Liver (tissue), 9 donors: ENCODE measurements around the gene ETV3. TPM values are rescaled to one million over a fixed set of nuclear protein-coding genes. Genes with fewer than 3 reads are reported as not detected.

Experiments used
- DNase-seq: peaks from one replicate; pipeline ENCODE4 v3.0.0-alpha.2; 2017; ENCODE audit warnings: low spot score
- H3K27ac ChIP-seq, 2 donors: one replicate each; pipeline ENCODE4 v1.7.0; 2013; ENCODE audit warnings: inconsistent platforms in 2 of 2, low read length in 2 of 2, control low read depth in 1 of 2, low read depth in 1 of 2, mild to moderate bottlenecking in 1 of 2
- H3K27me3 ChIP-seq, 4 donors: one replicate each; pipeline versions ENCODE4 v1.6.1 to v1.7.0; 2013; ENCODE audit warnings: low read length in 3 of 4, inconsistent platforms in 1 of 4, mild to moderate bottlenecking in 1 of 4, moderate library complexity in 1 of 4; ENCODE audit not compliant: control insufficient read depth in 4 of 4, insufficient read depth in 4 of 4
- H3K36me3 ChIP-seq, 4 donors: one replicate each; pipeline versions ENCODE4 v1.6.1 to v1.7.0; 2013; ENCODE audit warnings: low read length in 3 of 4, mild to moderate bottlenecking in 3 of 4, low read depth in 1 of 4, moderate library complexity in 1 of 4; ENCODE audit not compliant: control insufficient read depth in 4 of 4, insufficient read depth in 3 of 4
- H3K4me1 ChIP-seq, 4 donors: one replicate each; pipeline versions ENCODE4 v1.6.1 to v1.7.0; 2013; ENCODE audit warnings: low read length in 3 of 4, mild to moderate bottlenecking in 3 of 4, moderate library complexity in 1 of 4; ENCODE audit not compliant: control insufficient read depth in 4 of 4, insufficient read depth in 4 of 4
- H3K4me3 ChIP-seq, 3 donors: one replicate each; pipeline versions ENCODE4 v1.6.1 to v1.7.0; 2013; ENCODE audit warnings: low read length in 3 of 3, control low read depth in 1 of 3, low read depth in 1 of 3, mild to moderate bottlenecking in 1 of 3
- H3K9ac ChIP-seq, 2 donors: one replicate each; pipeline ENCODE4 v1.7.0; 2013; ENCODE audit warnings: low read length in 2 of 2, mild to moderate bottlenecking in 2 of 2, moderate library complexity in 2 of 2, control low read depth in 1 of 2, low read depth in 1 of 2
- H3K9me3 ChIP-seq, 4 donors: one replicate each; pipeline versions ENCODE4 v1.6.1 to v1.7.0; 2013; ENCODE audit warnings: low read length in 3 of 4; ENCODE audit not compliant: control insufficient read depth in 4 of 4
- CTCF ChIP-seq: fragments of 150-350 bp; IDR thresholded peaks from 2 replicates; pipeline ENCODE4 v1.5.1; 2017; ENCODE audit warnings: improper control_type of control experiment, low read depth, low read length; ENCODE audit not compliant: missing input control
- EGR1 ChIP-seq, 2 donors: IDR thresholded peaks; 2 replicates each; pipeline ENCODE4 v1.6.1; 2016 to 2018; ENCODE audit warnings: antibody characterized with exemption in 2 of 2, low read depth in 2 of 2
- FOXA2 ChIP-seq: IDR thresholded peaks from 2 replicates; pipeline ENCODE4 v1.6.1; 2016; ENCODE audit warnings: antibody characterized with exemption
- HNF4A ChIP-seq, 2 donors: conservative IDR thresholded peaks; 2 replicates each; pipeline ENCODE4 v1.6.1; 2016; ENCODE audit warnings: antibody characterized with exemption in 2 of 2, mild to moderate bottlenecking in 2 of 2
- HNF4G ChIP-seq: IDR thresholded peaks from 2 replicates; pipeline ENCODE4 v1.6.1; 2016; ENCODE audit warnings: antibody characterized with exemption
- JUND ChIP-seq, 2 donors: IDR thresholded peaks; 2 replicates each; pipeline ENCODE4 v1.6.1; 2016; ENCODE audit warnings: antibody characterized with exemption in 2 of 2
- NR2F2 ChIP-seq: IDR thresholded peaks from 2 replicates; pipeline ENCODE4 v1.6.1; 2016; ENCODE audit warnings: antibody characterized with exemption
- RAD21 ChIP-seq, 2 donors: IDR thresholded peaks; 2 replicates each; pipeline ENCODE4 v1.6.1; 2016; ENCODE audit warnings: antibody characterized with exemption in 2 of 2, mild to moderate bottlenecking in 2 of 2
- RXRA ChIP-seq, 2 donors: IDR thresholded peaks; 2 replicates each; pipeline ENCODE4 v1.6.1; 2017 to 2018; ENCODE audit warnings: antibody characterized with exemption in 2 of 2, mild to moderate bottlenecking in 1 of 2
- SP1 ChIP-seq: IDR thresholded peaks from 2 replicates; pipeline ENCODE4 v1.6.1; 2018; ENCODE audit warnings: antibody characterized with exemption, mild to moderate bottlenecking
- TAF1 ChIP-seq: conservative IDR thresholded peaks from 2 replicates; pipeline ENCODE4 v1.6.1; 2016; ENCODE audit warnings: antibody characterized with exemption, mild to moderate bottlenecking
- YY1 ChIP-seq: IDR thresholded peaks from 2 replicates; pipeline ENCODE4 v1.6.1; 2016; ENCODE audit warnings: antibody characterized with exemption, mild to moderate bottlenecking
- ZBTB33 ChIP-seq: IDR thresholded peaks from 2 replicates; pipeline ENCODE4 v1.6.1; 2016; ENCODE audit warnings: antibody characterized with exemption
- WGBS: extraction: QIAGEN DNeasy Blood & Tissue Kit; methylation state at CpG from one replicate; pipeline ENCODE4 v1.1.7; 2013; 5-methylcytosine and 5-hydroxymethylcytosine counted together
- polyA plus RNA-seq, 2 donors: library from polyadenylated mRNA; stranded (reverse) in 1 of 2; unstranded in 1 of 2; fragments of 200-250 nt in 1 of 2; fragments of >200 nt in 1 of 2; fragmentation: Nextera tagmentation in 1 of 2; extraction: Ambion mirVana in 1 of 2; gene quantifications; one replicate each; pipeline versions ENCODE4 v1.2.1 to v1.2.3, GENCODE V29; 2013 to 2015
- total RNA-seq, 2 donors: library from RNA; depleted of rRNA; stranded (reverse); fragments of >200 nt; gene quantifications; one replicate each; pipeline ENCODE4 v1.2.3, GENCODE V29; 2014
- TF ChIP-seq, protein P1 (sequence below): IDR thresholded peaks from 2 replicates; pipeline ENCODE4 v1.6.1; 2016; ENCODE audit warnings: antibody characterized with exemption
- donor health status: healthy.
- donor health status: healthy.
- donor health status: healthy.
- donor health status: healthy.
- donor health status: healthy.

Gene ETV3
- total and polyA plus RNA-seq, 4 donors: 2.0 to 10.8 (median 5.3) TPM

GRCh38 chr1:157077394-157077793 lies 60.8 kb downstream of the ETV3 start:
- H3K36me3 ChIP-seq: no peaks in the 10 kb centered on the region
- no peak overlapping the region for H3K27ac ChIP-seq
- no peak for TF ChIP-seq HNF4A (conservative IDR thresholded peaks at IDR 0.05)
- no peak for TF ChIP-seq RXRA (IDR thresholded peaks at IDR 0.05)
- TF ChIP-seq NR2F2: no peak
- TF ChIP-seq ZBTB33: no peak
- no peak for TF ChIP-seq HNF4G
- TF ChIP-seq EGR1 (IDR thresholded peaks at IDR 0.05; ENCODE audit: low read depth in 2 of 2): no peak
- no peak for TF ChIP-seq TAF1
- TF ChIP-seq, protein P1, sequence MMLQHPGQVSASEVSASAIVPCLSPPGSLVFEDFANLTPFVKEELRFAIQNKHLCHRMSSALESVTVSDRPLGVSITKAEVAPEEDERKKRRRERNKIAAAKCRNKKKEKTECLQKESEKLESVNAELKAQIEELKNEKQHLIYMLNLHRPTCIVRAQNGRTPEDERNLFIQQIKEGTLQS: no peak
- TF ChIP-seq CTCF: no peak
- no peak for TF ChIP-seq YY1
- no peak for TF ChIP-seq JUND (IDR thresholded peaks at IDR 0.05)
- TF ChIP-seq SP1: no peak
- H3K4me1 ChIP-seq: peaks cover 0 to 8% (median 2%) of the 10 kb centered on the region in 4 donors
- DNase-seq: no peak
- 95% methylated on average over 1 of the region's 1 CpG for WGBS
- H3K9ac ChIP-seq: no peak overlapping the region
- no peak overlapping the region for H3K4me3 ChIP-seq
- H3K27me3 ChIP-seq: no peaks in the 10 kb centered on the region
- H3K9me3 ChIP-seq: no peaks in the 10 kb centered on the region

DNA sequence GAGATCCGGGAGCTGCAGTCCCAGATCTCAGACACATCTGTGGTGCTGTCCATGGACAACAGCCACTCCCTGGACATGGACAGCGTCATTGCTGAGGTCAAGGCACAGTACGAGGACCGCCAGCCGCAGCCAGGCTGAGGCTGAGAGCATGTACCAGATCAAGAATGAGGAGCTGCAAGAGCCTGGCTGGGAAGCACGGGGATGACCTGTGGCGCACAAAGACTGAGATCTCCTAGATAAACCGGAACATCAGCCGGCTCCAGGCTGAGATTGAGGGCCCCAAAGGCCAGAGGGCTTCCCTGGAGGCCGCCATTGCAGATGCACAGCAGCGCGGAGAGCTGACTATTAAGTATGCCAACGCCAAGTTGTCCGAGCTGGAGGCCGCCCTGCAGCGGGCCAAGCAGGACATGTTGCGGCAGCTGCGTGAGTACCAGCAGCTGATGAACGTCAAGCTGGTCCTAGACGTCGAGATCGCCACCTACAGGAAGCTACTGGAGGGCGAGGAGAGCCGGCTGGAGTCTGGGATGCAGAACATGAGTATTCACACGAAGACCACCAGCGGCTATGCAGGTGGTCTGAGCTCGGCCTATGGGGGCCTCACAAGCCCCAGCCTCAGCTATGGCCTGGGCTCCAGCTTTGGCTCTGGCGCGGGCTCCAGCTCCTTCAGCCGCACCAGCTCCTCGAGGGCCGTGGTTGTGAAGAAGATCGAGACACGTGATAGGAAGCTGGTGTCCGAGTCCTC lies 64.1 kb downstream of the ETV3 start:
- no peaks in the 10 kb centered on the region for H3K27me3 ChIP-seq
- no peaks in the 10 kb centered on the region for H3K36me3 ChIP-seq
- H3K4me1 ChIP-seq: peaks cover 0 to 8% (median 2%) of the 10 kb centered on the region in 4 donors
- 22% methylated on average over 35 of the region's 35 CpGs for WGBS
- H3K27ac ChIP-seq: no peak overlapping the region
- no peak overlapping the region for H3K4me3 ChIP-seq
- peak; percentile 66 for DNase-seq
- H3K9ac ChIP-seq: no peak overlapping the region
- H3K9me3 ChIP-seq: no peaks in the 10 kb centered on the region
- peak; percentile 78 to 84 for TF ChIP-seq RAD21 (IDR thresholded peaks at IDR 0.05)
- TF ChIP-seq FOXA2: no peak
- TF ChIP-seq CTCF: peak; percentile 49
- TF ChIP-seq TAF1: no peak

Other genes with a start within 250 kb of the ETV3 start
- 1 to 10 TPM; 2.1 to 4.4 TPM for gene PEAR1, start 244.7 kb downstream of the ETV3 start, total RNA-seq
- gene PEAR1, start 244.7 kb downstream of the ETV3 start, polyA plus RNA-seq: 1 to 10 TPM; 3.0 to 3.2 TPM
- gene LRRC71, start 217.8 kb downstream of the ETV3 start, total RNA-seq: not detected
- under 1 TPM in 1 of 2 donors, not detected in 1; 0.10 TPM for gene LRRC71, start 217.8 kb downstream of the ETV3 start, polyA plus RNA-seq
- gene ARHGEF11, start 92.7 kb downstream of the ETV3 start, total RNA-seq: 10 to 100 TPM; 10.6 to 23.7 TPM
- gene ARHGEF11, start 92.7 kb downstream of the ETV3 start, polyA plus RNA-seq: 1 to 10 TPM; 5.8 to 8.9 TPM
- not detected for gene ETV3L, start 38.6 kb downstream of the ETV3 start, total RNA-seq
- gene ETV3L, start 38.6 kb downstream of the ETV3 start, polyA plus RNA-seq: not detected